Measurements from ENCODE around the gene VGLL4. TPM values are rescaled to one million over a fixed set of nuclear protein-coding genes. Genes with fewer than 3 reads are reported as not detected.

VGLL4 gene
- total RNA-seq, 1 experiment from 2014 or later: 42.1 TPM

DNA sequence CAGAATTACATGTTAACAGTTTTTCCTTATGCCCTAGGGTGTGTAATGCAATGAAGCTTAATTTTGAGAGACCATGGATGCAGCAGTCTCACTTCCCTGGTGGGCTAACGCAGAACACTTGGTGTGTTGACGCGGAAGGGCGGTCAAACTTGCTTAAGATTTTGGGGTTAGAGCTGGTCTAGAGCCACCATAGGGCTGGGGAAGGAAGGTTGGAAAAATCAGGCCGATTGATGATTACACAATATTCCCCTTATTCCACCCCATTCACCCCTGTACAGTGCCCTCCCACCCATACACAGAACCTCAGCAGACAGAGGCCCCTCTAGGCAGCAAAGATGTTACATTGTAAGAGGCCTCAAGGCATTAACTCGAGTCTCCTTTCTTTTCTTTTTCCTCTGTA, 24.3 kb downstream of the VGLL4 start:
- no peak overlapping the region for H2AK5ac ChIP-seq (ENCODE audit: insufficient read length, low read length)
- H3K27ac Mint-ChIP-seq: 0 out of 7 replicates have a peak overlapping the region, but pooled peaks of 1 of the 3 experiments have one; percentile 23
- H3K9ac ChIP-seq (ENCODE audit: extremely low read depth, insufficient read length, low read length): no peak overlapping the region
- TF ChIP-seq, protein P1, sequence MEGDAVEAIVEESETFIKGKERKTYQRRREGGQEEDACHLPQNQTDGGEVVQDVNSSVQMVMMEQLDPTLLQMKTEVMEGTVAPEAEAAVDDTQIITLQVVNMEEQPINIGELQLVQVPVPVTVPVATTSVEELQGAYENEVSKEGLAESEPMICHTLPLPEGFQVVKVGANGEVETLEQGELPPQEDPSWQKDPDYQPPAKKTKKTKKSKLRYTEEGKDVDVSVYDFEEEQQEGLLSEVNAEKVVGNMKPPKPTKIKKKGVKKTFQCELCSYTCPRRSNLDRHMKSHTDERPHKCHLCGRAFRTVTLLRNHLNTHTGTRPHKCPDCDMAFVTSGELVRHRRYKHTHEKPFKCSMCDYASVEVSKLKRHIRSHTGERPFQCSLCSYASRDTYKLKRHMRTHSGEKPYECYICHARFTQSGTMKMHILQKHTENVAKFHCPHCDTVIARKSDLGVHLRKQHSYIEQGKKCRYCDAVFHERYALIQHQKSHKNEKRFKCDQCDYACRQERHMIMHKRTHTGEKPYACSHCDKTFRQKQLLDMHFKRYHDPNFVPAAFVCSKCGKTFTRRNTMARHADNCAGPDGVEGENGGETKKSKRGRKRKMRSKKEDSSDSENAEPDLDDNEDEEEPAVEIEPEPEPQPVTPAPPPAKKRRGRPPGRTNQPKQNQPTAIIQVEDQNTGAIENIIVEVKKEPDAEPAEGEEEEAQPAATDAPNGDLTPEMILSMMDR (conservative IDR thresholded peaks at IDR 0.05): no peak
- no peaks in the 10 kb centered on the region for H3K27me3 Mint-ChIP-seq (ENCODE audit: low read depth)
- no peak overlapping the region for H3K23ac ChIP-seq (ENCODE audit: insufficient read length, low read depth, low read length)
- no peak overlapping the region for H3K4ac ChIP-seq (ENCODE audit: low read depth, low read length)
- H3K27me3 ChIP-seq (ENCODE audit: insufficient read depth, low read length): no peaks in the 10 kb centered on the region
- peaks cover 10% of the 10 kb centered on the region for H3K79me1 ChIP-seq (ENCODE audit: insufficient read depth, low read depth, low read length, poor library complexity, severe bottlenecking)
- H4K8ac ChIP-seq (replicated peaks; ENCODE audit: insufficient read length, low read depth, low read length): no peak overlapping the region
- no peaks in the 10 kb centered on the region; a peak in 1 of 7 replicates for H3K36me3 Mint-ChIP-seq (ENCODE audit: insufficient read depth in 1 of 3, low read depth in 3 of 3)
- H3K18ac ChIP-seq (ENCODE audit: insufficient read length, low read depth, low read length): no peak overlapping the region
- no peak overlapping the region for H2BK20ac ChIP-seq (ENCODE audit: low read depth, low read length, poor library complexity, severe bottlenecking)
- no peaks in the 10 kb centered on the region for H4K20me1 ChIP-seq (ENCODE audit: control insufficient read depth, insufficient read depth, insufficient read length)
- no peak overlapping the region for H3T11ph ChIP-seq (ENCODE audit: low read length)
- no peak overlapping the region for H2BK120ac ChIP-seq (ENCODE audit: low read depth, low read length, poor library complexity, severe bottlenecking)
- peaks cover 11% of the 10 kb centered on the region; the same call in 1 of the 2 replicates for H3K79me2 ChIP-seq (ENCODE audit: insufficient read depth, low read length)
- no peak overlapping the region for H3K27ac ChIP-seq (ENCODE audit: insufficient read length, low read depth, low read length)
- no peak overlapping the region for H3K14ac ChIP-seq (ENCODE audit: insufficient read depth, low read length)
- no peak overlapping the region for H2AFZ ChIP-seq (ENCODE audit: low read length)
- no peak overlapping the region for H4K5ac ChIP-seq (ENCODE audit: insufficient read length, low read depth, low read length)
- H3K23me2 ChIP-seq (ENCODE audit: insufficient read length, low read depth, low read length, poor library complexity, severe bottlenecking): no peaks in the 10 kb centered on the region
- H3K9me3 ChIP-seq (ENCODE audit: control insufficient read depth, low read depth, low read length): no peaks in the 10 kb centered on the region
- no peak overlapping the region for H2BK12ac ChIP-seq (ENCODE audit: insufficient read length, low read depth, low read length)
- no peak overlapping the region for H3K56ac ChIP-seq (ENCODE audit: insufficient read length, low read depth, low read length)
- peaks cover 66 to 69% of the 10 kb centered on the region in 2 experiments for H3K4me1 Mint-ChIP-seq
- H3K4me2 ChIP-seq (ENCODE audit: insufficient read depth, insufficient read length, low read length): no peak overlapping the region
- H3K4me1 ChIP-seq (ENCODE audit: insufficient read depth, low read length): peaks cover 2% of the 10 kb centered on the region; the same call in 1 of the 2 replicates
- H3K9me3 Mint-ChIP-seq: no peaks in the 10 kb centered on the region
- DNase-seq: no peak
- H4K91ac ChIP-seq (ENCODE audit: insufficient read length, low read depth, low read length): no peak overlapping the region
- H3K4me3 Mint-ChIP-seq: no peak overlapping the region
- WGBS (ENCODE audit: extremely low coverage, insufficient read length, low lambda C conversion rate): no CpG with 5 or more reads among the region's 6 CpGs
- H2BK15ac ChIP-seq (ENCODE audit: low read depth, low read length): no peak overlapping the region
- H2BK5ac ChIP-seq (ENCODE audit: insufficient read length, low read length): no peak overlapping the region

Measured in H9 (cell line).